ENCODE data around the gene CACNG4.

Gene CACNG4

DNA sequence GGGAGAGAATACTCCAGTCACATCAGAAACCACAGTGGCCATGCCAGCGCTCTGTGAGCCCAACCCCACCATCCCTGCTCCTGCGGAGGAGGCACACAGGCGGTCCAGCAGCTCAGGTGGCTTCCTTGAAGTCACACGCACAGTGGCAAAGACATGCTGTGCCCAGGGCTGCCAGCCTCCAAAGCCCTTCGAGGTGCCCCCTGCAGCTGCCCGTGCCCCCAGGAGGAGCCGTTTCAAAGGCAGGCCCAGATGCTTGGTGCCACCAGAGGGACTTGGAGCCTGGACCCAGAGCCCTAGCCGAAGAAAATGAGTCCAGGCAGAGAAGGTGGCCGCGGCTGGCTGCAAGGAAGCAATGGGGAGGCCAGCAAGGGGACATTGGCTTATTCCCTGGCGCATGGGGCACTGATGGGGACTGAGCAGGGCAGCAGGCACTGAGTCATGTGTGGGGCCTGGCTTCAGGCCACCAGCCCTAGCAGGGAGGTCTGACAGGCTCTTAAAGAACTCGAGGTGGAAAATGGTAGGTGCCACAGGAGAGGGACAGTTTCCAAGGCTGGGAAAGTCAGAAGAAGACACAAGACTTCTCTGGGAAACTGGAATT lies 62.6 kb downstream of the CACNG4 start:
- DNase-seq (ENCODE audit: low read depth, low spot score) = no peak
- in situ Hi-C loops (cut with HindIII; ENCODE audit: low sequenced_read_pairs) = no loop called here

GRCh38 chr17:67030641-67031040 lies 66.1 kb downstream of the CACNG4 start:
- no peak for DNase-seq (ENCODE audit: low read depth, low spot score)
- H3K4me3 ChIP-seq (ENCODE audit: low read depth, low read length) = no peak overlapping the region
- TF ChIP-seq CTCF (IDR thresholded peaks at IDR 0.05; ENCODE audit: low read depth, low read length) = no peak
- in situ Hi-C loops (cut with HindIII; ENCODE audit: low sequenced_read_pairs) = no loop called here

More for the DNA sequence above, 62.6 kb downstream of the CACNG4 start:
- no peak for TF ChIP-seq CTCF (IDR thresholded peaks at IDR 0.05; ENCODE audit: low read depth, low read length)
- no peak overlapping the region for H3K4me3 ChIP-seq (ENCODE audit: low read depth, low read length)

- in situ Hi-C loops (cut with HindIII; ENCODE audit: low sequenced_read_pairs) = no loop called here
- no peak for TF ChIP-seq CTCF (IDR thresholded peaks at IDR 0.05; ENCODE audit: low read depth, low read length)
- no peak overlapping the region for H3K4me3 ChIP-seq (ENCODE audit: low read depth, low read length)
- no peak for DNase-seq (ENCODE audit: low read depth, low spot score)
These were observed 67.9 kb downstream of the CACNG4 start for GRCh38 chr17:67032382-67032781.

- no peak overlapping the region for H3K4me3 ChIP-seq (ENCODE audit: low read depth, low read length)
- in situ Hi-C loops (cut with HindIII; ENCODE audit: low sequenced_read_pairs) = no loop called here
- no peak for DNase-seq (ENCODE audit: low read depth, low spot score)
- no peak for TF ChIP-seq CTCF (IDR thresholded peaks at IDR 0.05; ENCODE audit: low read depth, low read length)
These were observed 68.5 kb downstream of the CACNG4 start for GRCh38 chr17:67032985-67033384.

DNA sequence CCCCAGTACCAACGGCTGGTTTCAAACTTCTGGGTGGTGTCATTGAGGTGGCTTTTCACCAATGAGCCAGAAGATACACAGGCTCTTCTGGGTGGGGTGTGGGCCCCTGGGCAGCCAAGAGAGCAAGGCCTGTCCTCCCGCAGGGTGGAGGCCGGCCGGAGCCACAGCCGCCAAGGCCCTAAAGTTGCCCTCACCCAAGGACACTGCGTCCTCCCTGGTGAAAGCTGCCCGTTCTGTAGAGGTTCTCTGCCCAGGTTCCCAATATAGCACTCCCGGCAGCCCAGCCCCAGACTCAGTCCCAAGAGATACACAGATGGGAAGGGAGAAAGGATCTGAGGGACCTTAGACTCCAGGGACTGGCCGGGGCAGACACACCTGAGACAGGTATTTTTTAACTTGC lies 69.1 kb downstream of the CACNG4 start:
- no peak for DNase-seq (ENCODE audit: low read depth, low spot score)
- TF ChIP-seq CTCF (IDR thresholded peaks at IDR 0.05; ENCODE audit: low read depth, low read length) = no peak
- no peak overlapping the region for H3K4me3 ChIP-seq (ENCODE audit: low read depth, low read length)
- in situ Hi-C loops (cut with HindIII; ENCODE audit: low sequenced_read_pairs) = no loop called here

DNA sequence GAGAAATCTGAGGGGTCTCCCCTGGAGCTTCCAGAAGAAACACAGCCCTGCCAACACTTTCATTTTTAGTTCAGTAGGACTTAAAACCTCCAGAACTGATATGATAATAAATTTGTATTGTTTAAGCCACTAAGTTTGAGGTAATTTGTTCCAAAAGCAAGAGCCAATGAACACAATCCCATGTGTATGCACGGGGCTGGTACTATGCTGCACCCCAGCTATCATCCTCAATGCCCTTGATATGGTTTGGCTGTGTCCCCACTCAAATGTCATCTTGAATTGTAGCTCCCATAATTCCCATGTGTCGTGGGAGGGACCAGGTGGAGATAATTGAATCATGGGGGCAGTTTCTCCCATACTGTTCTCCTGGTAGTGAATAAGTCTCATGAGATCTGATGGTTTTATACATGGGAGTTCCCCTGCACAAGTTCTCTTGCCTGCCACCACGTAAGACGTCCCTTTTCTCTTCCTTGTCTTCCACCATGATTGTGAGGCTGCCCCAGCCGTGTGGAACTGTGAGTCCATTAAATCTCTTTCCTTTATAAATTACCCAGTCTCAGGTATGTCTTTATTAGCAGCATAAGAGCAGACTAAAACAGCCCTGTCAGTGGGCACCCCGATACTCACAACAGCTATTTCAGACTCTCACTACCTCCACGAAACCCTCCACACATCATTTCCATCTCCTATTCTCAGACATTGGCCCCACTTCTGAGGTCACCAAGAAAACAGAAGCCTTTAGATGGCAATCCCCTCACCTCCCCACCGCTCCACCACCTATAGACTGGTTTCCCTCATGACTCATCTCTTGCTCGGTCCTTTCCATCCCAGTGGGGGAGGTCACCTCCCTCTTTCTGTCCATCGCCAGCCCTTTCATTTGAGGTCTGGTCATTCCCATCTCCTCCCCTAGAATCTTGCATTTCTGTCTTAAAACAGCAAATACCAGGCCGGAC lies 70.9 kb downstream of the CACNG4 start:
- TF ChIP-seq CTCF (IDR thresholded peaks at IDR 0.05; ENCODE audit: low read depth, low read length) = no peak
- H3K4me3 ChIP-seq (ENCODE audit: low read depth, low read length) = no peak overlapping the region
- DNase-seq (ENCODE audit: low read depth, low spot score) = no peak
- in situ Hi-C loops (cut with HindIII; ENCODE audit: low sequenced_read_pairs) = no loop called here

Measured in astrocyte of the spinal cord (primary cell).